Smooth muscle cell (in vitro differentiated cells): ENCODE measurements around the gene MARK4. TPM values are rescaled to one million over a fixed set of nuclear protein-coding genes. Genes with fewer than 3 reads are reported as not detected.
"Not testable (repeated sequence)": the region's sequence is repeated elsewhere in the genome, so short reads cannot be mapped to it uniquely, and the experiment has no call there.

Source experiments
- DNase-seq: peaks from one replicate; lab custom pipeline; 2025; ENCODE audit not compliant: unreplicated experiment; lab: John Stamatoyannopoulos, UW
- H2AFZ ChIP-seq: fragments of 200-600 bp; sonication (generic); 2 replicates; pipeline ENCODE4 v1.6.0; 2016; ENCODE audit warnings: antibody characterized with exemption, low read depth, mild to moderate bottlenecking
- H3F3A ChIP-seq: fragments of 200-600 bp; sonication (generic); 2 replicates; pipeline ENCODE4 v1.6.0; 2017; ENCODE audit warnings: antibody characterized with exemption, low read depth
- H3K27ac ChIP-seq: fragments of 200-600 bp; sonication (generic); 2 replicates; pipeline ENCODE4 v1.5.1; 2016; ENCODE audit warnings: low read depth, mild to moderate bottlenecking
- H3K27me3 ChIP-seq: fragments of 200-600 bp; sonication (generic); 2 replicates; pipeline ENCODE4 v1.6.1; 2016; ENCODE audit warnings: low read depth, mild to moderate bottlenecking
- H3K36me3 ChIP-seq: fragments of 200-600 bp; sonication (generic); 2 replicates; pipeline ENCODE4 v1.5.1; 2016; ENCODE audit warnings: low read depth
- H3K4me1 ChIP-seq: fragments of 200-600 bp; sonication (generic); 2 replicates; pipeline ENCODE4 v1.5.1; 2016; ENCODE audit warnings: low read depth
- H3K4me2 ChIP-seq: fragments of 200-600 bp; sonication (generic); 2 replicates; pipeline ENCODE4 v1.6.0; 2016; ENCODE audit warnings: mild to moderate bottlenecking
- H3K4me3 ChIP-seq: fragments of 200-600 bp; sonication (generic); 2 replicates; pipeline ENCODE4 v1.5.1; 2016; ENCODE audit warnings: mild to moderate bottlenecking
- H3K79me2 ChIP-seq: fragments of 200-600 bp; sonication (generic); 2 replicates; pipeline ENCODE4 v1.6.0; 2016; ENCODE audit warnings: low read depth, mild to moderate bottlenecking
- H3K9ac ChIP-seq: fragments of 200-600 bp; sonication (generic); 2 replicates; pipeline ENCODE4 v1.6.0; 2016; ENCODE audit warnings: low read depth
- H3K9me3 ChIP-seq: fragments of 200-600 bp; sonication (generic); replicated peaks from 2 replicates; pipeline ENCODE4 v1.5.1; 2016; ENCODE audit warnings: low read depth
- H4K20me1 ChIP-seq: fragments of 200-600 bp; sonication (generic); 2 replicates; pipeline ENCODE4 v1.6.0; 2016; ENCODE audit warnings: low read depth
- WGBS: methylation state at CpG from one replicate; pipeline ENCODE4 v1.1.7; 2016; ENCODE audit warnings: low lambda C conversion rate; 5-methylcytosine and 5-hydroxymethylcytosine counted together
- polyA plus RNA-seq: library from polyadenylated mRNA; unstranded; fragments of >200 nt; fragmentation: Nextera tagmentation; extraction: Ambion mirVana; gene quantifications from 2 replicates; pipeline ENCODE4 v1.2.1, GENCODE V29; 2016
- total RNA-seq: library from RNA; depleted of rRNA; stranded (reverse); fragments of >200 nt; gene quantifications from 2 replicates; pipeline ENCODE4 v1.2.3, GENCODE V29; 2014
- TF ChIP-seq, protein P1 (sequence below): fragments of 200-600 bp; sonication (generic); IDR thresholded peaks from 2 replicates; pipeline ENCODE4 v1.5.1; 2017; ENCODE audit warnings: borderline replicate concordance, mild to moderate bottlenecking, antibody characterized with exemption; ENCODE audit not compliant: insufficient read depth, poor library complexity, severe bottlenecking

Gene MARK4
- total and polyA plus RNA-seq, 2 experiments from 2014 or later, result 15.6 to 23.0 TPM

DNA sequence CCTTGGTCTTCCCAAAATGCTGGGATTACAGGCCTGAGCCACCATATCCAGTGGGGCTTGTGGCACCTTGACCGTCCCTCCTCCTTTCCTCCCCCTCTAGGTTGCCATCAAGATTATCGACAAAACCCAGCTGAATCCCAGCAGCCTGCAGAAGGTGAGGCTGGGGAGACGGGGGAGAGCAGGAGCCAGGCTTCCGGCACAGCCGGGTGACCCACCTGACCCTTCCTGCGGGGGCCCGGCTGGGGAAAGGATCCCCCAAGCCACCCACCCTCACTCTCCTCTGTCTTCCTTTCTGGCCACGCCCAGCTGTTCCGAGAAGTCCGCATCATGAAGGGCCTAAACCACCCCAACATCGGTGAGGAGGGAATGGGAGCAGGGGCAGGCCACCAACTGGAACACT lies 11.9 kb downstream of the MARK4 start:
- TF ChIP-seq, protein P1, sequence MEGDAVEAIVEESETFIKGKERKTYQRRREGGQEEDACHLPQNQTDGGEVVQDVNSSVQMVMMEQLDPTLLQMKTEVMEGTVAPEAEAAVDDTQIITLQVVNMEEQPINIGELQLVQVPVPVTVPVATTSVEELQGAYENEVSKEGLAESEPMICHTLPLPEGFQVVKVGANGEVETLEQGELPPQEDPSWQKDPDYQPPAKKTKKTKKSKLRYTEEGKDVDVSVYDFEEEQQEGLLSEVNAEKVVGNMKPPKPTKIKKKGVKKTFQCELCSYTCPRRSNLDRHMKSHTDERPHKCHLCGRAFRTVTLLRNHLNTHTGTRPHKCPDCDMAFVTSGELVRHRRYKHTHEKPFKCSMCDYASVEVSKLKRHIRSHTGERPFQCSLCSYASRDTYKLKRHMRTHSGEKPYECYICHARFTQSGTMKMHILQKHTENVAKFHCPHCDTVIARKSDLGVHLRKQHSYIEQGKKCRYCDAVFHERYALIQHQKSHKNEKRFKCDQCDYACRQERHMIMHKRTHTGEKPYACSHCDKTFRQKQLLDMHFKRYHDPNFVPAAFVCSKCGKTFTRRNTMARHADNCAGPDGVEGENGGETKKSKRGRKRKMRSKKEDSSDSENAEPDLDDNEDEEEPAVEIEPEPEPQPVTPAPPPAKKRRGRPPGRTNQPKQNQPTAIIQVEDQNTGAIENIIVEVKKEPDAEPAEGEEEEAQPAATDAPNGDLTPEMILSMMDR, result no peak
- no peak overlapping the region for H3K4me2 ChIP-seq
- H3K27me3 ChIP-seq, result no peaks in the 10 kb centered on the region
- no peaks in the 10 kb centered on the region for H3K36me3 ChIP-seq
- no peak for DNase-seq
- no peak overlapping the region for H3K9ac ChIP-seq
- H2AFZ ChIP-seq, result no peak overlapping the region
- no peak overlapping the region for H3K4me3 ChIP-seq
- no peaks in the 10 kb centered on the region for H3K9me3 ChIP-seq
- peaks cover 10% of the 10 kb centered on the region for H3K79me2 ChIP-seq
- 96% methylated on average over 11 of the region's 11 CpGs for WGBS
- no peaks in the 10 kb centered on the region for H3K4me1 ChIP-seq
- no peak overlapping the region for H3K27ac ChIP-seq
- H3F3A ChIP-seq, result no peaks in the 10 kb centered on the region
- peaks cover 64% of the 10 kb centered on the region for H4K20me1 ChIP-seq

DNA sequence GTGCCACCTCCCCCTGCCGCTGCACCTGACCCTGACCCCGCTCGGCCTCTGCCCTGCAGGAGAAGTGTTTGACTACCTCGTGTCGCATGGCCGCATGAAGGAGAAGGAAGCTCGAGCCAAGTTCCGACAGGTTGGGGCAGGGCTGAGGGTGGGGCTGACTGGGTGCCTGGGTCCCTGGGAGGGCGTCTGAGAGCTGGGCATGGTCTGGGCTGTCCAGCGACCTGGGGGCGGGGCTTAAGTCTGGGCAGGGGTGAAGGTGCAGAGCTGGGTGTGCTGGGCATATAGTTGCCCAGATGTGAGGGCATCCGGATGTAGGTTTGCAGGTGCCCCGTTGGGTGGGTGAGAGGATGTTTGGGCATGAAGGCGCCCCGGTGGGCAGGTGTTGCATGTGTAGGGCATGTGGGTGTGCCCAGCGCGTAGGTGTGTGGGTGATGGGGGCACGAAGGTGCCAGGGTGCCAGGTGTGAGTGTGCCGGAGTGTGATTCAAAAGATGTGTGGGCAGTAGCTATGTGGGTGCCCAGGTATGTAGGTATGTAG lies 13.8 kb downstream of the MARK4 start:
- peaks cover 46% of the 10 kb centered on the region for H4K20me1 ChIP-seq
- DNase-seq, result no peak
- H3K27me3 ChIP-seq, result no peaks in the 10 kb centered on the region
- no peaks in the 10 kb centered on the region for H3K4me1 ChIP-seq
- H3K36me3 ChIP-seq, result no peaks in the 10 kb centered on the region
- no peak overlapping the region for H3K9ac ChIP-seq
- no peaks in the 10 kb centered on the region for H3K9me3 ChIP-seq
- TF ChIP-seq, protein P1, result no peak
- no peak overlapping the region for H3K27ac ChIP-seq
- no peak overlapping the region for H3K4me2 ChIP-seq
- no peak overlapping the region for H2AFZ ChIP-seq
- no peak overlapping the region for H3K4me3 ChIP-seq
- WGBS, result 98% methylated on average over 12 of the region's 19 CpGs
- H3K79me2 ChIP-seq, result no peaks in the 10 kb centered on the region
- no peaks in the 10 kb centered on the region for H3F3A ChIP-seq

DNA sequence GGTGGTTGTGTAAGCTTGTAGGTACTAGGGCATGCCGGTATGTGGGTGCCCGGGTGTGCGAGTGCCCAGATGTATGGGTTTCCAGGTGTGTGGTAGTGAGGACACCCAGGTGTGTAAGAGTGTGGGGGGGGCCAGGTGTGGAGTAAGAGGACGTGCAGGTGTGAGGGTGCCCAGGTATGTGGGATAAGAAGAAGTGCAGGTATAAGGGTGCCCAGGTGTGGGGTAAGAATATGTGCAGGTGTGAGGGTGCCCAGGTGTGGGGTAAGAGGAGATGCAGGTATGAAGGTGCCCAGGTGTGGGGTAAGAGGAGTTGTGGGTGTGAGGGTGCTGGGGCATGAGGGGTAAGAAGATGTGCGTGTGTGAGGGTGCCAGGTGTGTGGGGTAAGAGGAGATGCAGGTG lies 14.3 kb downstream of the MARK4 start:
- H3K4me2 ChIP-seq, result no peak overlapping the region
- H3K27ac ChIP-seq, result no peak overlapping the region
- WGBS, result 98% methylated on average over 5 of the region's 5 CpGs
- no peak for DNase-seq
- TF ChIP-seq, protein P1, result no peak
- H2AFZ ChIP-seq, result no peak overlapping the region
- H4K20me1 ChIP-seq, result peaks cover 41% of the 10 kb centered on the region
- no peaks in the 10 kb centered on the region for H3K36me3 ChIP-seq
- H3K4me1 ChIP-seq, result no peaks in the 10 kb centered on the region
- H3F3A ChIP-seq, result no peaks in the 10 kb centered on the region
- H3K9ac ChIP-seq, result no peak overlapping the region
- no peaks in the 10 kb centered on the region for H3K79me2 ChIP-seq
- no peak overlapping the region for H3K4me3 ChIP-seq
- no peaks in the 10 kb centered on the region for H3K27me3 ChIP-seq
- no peaks in the 10 kb centered on the region for H3K9me3 ChIP-seq

DNA sequence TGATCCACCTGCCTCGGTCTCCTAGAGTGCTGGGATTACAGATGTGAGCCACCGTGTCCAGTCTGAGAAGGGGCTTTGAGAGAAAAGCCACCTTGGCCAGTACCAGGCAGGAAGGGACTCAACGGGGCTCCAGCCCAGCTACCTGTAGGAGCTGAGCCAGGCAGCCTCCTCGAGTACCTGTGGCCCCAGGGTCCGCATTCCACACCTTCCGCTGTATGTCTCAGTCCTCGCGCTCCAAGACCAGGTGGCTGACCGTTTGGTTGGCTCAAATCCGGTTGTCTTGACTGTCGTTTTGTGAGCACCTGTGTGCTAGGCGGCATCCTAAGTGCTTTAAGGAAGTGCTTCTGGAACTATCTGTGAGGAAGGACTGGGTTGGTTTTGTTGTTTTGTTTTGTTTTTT lies 16.2 kb downstream of the MARK4 start:
- Histone ChIP-seq H2AFZ (no peak overlapping the region), H3K36me3 (no peaks in the 10 kb centered on the region), H3K4me3 (no peak overlapping the region), H3F3A (no peaks in the 10 kb centered on the region), H3K9me3 (no peaks in the 10 kb centered on the region), H3K27me3 (no peaks in the 10 kb centered on the region), H3K79me2 (no peaks in the 10 kb centered on the region), H4K20me1 (peaks cover 23% of the 10 kb centered on the region), H3K4me2 (no peak overlapping the region), H3K27ac (no peak overlapping the region), H3K9ac (no peak overlapping the region), H3K4me1 (no peaks in the 10 kb centered on the region)
- no peak for DNase-seq
- TF ChIP-seq, protein P1, result no peak
- 94% methylated on average over 12 of the region's 12 CpGs for WGBS

DNA sequence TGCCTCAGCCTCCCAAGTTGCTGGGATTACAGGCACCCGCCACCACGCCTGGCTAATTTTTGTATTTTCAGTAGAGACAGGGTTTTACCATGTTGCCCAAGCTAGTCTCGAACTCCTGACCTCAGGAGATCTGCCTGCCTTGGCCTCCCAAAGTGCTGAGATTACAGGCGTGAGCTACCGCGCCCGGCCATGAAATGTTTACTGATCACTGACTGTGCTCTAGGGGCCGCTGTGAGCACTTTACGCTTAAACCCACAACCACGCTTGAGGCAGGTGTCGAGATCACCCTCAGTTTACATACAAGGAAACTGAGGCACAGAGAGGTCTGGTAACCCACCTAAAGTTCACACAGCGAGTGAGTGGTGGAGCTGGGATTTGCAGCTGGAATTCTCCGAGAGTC lies 18.9 kb downstream of the MARK4 start:
- not testable (repeated sequence) for H3K27me3 ChIP-seq, H3K4me1 ChIP-seq, H3K9ac ChIP-seq, H3K27ac ChIP-seq, H3K79me2 ChIP-seq, H3K36me3 ChIP-seq, H2AFZ ChIP-seq, H3K4me3 ChIP-seq, H3K9me3 ChIP-seq, DNase-seq, H3F3A ChIP-seq, H3K4me2 ChIP-seq
- H4K20me1 ChIP-seq, result peaks cover 20% of the 10 kb centered on the region
- WGBS, result 93% methylated on average over 13 of the region's 13 CpGs
